CD4-positive, alpha-beta T cell (primary cell): ENCODE measurements around the gene GRM2. TPM values are rescaled to one million over a fixed set of nuclear protein-coding genes. Genes with fewer than 3 reads are reported as not detected.

Experiments used
- ATAC-seq: fragments of 200-7000 bp; cut with Tn5 transposase; one replicate; pipeline ENCODE4 v1.10.0; 2022; ENCODE audit warnings: mild to moderate bottlenecking; ENCODE audit not compliant: poor library complexity
- CTCF ChIA-PET: fragments of 350-600 bp; sonication (Branson Sonifier 250); formaldehyde crosslinking; loops from one replicate; lab custom pipeline; 2021; ENCODE audit warnings: antibody characterized with exemption, inconsistent platforms; lab: Charles Lee
- POLR2A ChIA-PET: fragments of 350-600 bp; sonication (Branson Sonifier 250); formaldehyde crosslinking; loops from one replicate; lab custom pipeline; 2021; ENCODE audit warnings: antibody characterized with exemption, inconsistent platforms; lab: Charles Lee
- DNase-seq, 14 experiments: peaks; one replicate each; pipeline ENCODE4 v3.0.0-alpha.2; 2013 to 2020; ENCODE audit warnings: mixed read lengths in 2 of 14
- H3K27ac ChIP-seq, 2 donors: one replicate each; pipeline versions ENCODE4 v1.5.1 to v1.7.0; 2013; ENCODE audit warnings: low read length in 2 of 2, low read depth in 1 of 2, mild to moderate bottlenecking in 1 of 2
- H3K27me3 ChIP-seq, 2 experiments: 1 replicate in 1 of 2; 2 replicates in 1 of 2; pipeline versions ENCODE4 v1.6.1 to v1.7.0; 2013; ENCODE audit warnings: low read length in 2 of 2, control low read depth in 1 of 2, mild to moderate bottlenecking in 1 of 2, moderate library complexity in 1 of 2; ENCODE audit not compliant: insufficient read depth in 2 of 2, control insufficient read depth in 1 of 2
- H3K36me3 ChIP-seq: one replicate; pipeline ENCODE4 v1.6.1; 2013; ENCODE audit warnings: low read length, control low read depth; ENCODE audit not compliant: insufficient read depth
- H3K4me1 ChIP-seq: one replicate; pipeline ENCODE4 v1.6.1; 2013; ENCODE audit warnings: low read length, control low read depth; ENCODE audit not compliant: insufficient read depth
- H3K4me3 ChIP-seq: one replicate; pipeline ENCODE4 v1.5.1; 2013; ENCODE audit warnings: mild to moderate bottlenecking, low read length, moderate library complexity
- H3K9me3 ChIP-seq, 2 experiments: 1 replicate in 1 of 2; 2 replicates in 1 of 2; pipeline versions ENCODE4 v1.6.1 to v1.7.0; 2013; ENCODE audit warnings: low read length in 2 of 2, mild to moderate bottlenecking in 2 of 2, control low read depth in 1 of 2, moderate library complexity in 1 of 2; ENCODE audit not compliant: control insufficient read depth in 1 of 2, insufficient read depth in 1 of 2
- H3K27ac Mint-ChIP-seq: one replicate; pipeline ENCODE4 v1.8.0; 2020; ENCODE audit warnings: mixed read lengths
- H3K27me3 Mint-ChIP-seq: one replicate; pipeline ENCODE4 v1.8.0; 2021; ENCODE audit warnings: mixed read lengths
- H3K36me3 Mint-ChIP-seq: one replicate; pipeline ENCODE4 v1.8.0; 2021; ENCODE audit warnings: low read depth, mixed read lengths
- H3K4me1 Mint-ChIP-seq: one replicate; pipeline ENCODE4 v1.8.0; 2021; ENCODE audit warnings: low read depth, mixed read lengths
- H3K4me3 Mint-ChIP-seq: one replicate; pipeline ENCODE4 v1.8.0; 2020; ENCODE audit warnings: mild to moderate bottlenecking, mixed read lengths
- H3K9me3 Mint-ChIP-seq: one replicate; pipeline ENCODE4 v1.8.0; 2020; ENCODE audit warnings: mixed read lengths
- CTCF ChIP-seq: fragments of 200-600 bp; IDR thresholded peaks from one replicate; pipeline ENCODE4 v1.8.0; 2022; ENCODE audit warnings: antibody characterized with exemption, mild to moderate bottlenecking
- intact Hi-C, 2 experiments: fragments of 100-400 bp; cut with DNase I in 1 of 2; cut with micrococcal nuclease in 1 of 2; formaldehyde crosslinking; loops; one replicate each; pipeline versions ENCODE4 v1.15.1 to v1.9.0; 2023 to 2025; cut with DNase I, micrococcal nuclease
- total RNA-seq, 174 experiments: library from RNA in 2 of 174; stranded (reverse) in 2 of 174; gene quantifications; one replicate each; pipeline ENCODE4 v1.2.3 and lab custom pipeline; 2021 to 2026

The GRM2 gene
- total RNA-seq, 2 experiments from 2014 or later = 4.1 to 4.2 TPM

GRCh38 chr3:51671734-51672475 lies 35.0 kb upstream of the GRM2 start:
- Histone ChIP-seq H3K36me3 (peaks cover 24% of the 10 kb centered on the region), H3K27me3 (no peaks in the 10 kb centered on the region), H3K4me1 (peaks cover 76% of the 10 kb centered on the region), H3K4me3 (peak overlapping the region; percentile 98), H3K27ac (peak overlapping the region; percentile 83 to 91), H3K9me3 (no peaks in the 10 kb centered on the region)
- intact Hi-C loops = loop anchor here (1.0 to 5.0 kb wide), 6 partner anchors 14 to 1305 kb away; partner anchors contain the start of genes C3orf18 (in 1 of the 2), DUSP7 (in 1 of the 2), HEMK1 (in 1 of the 2) and MANF (in 1 of the 2)
- no peaks in the 10 kb centered on the region for H3K27me3 Mint-ChIP-seq
- TF ChIP-seq CTCF = no peak
- ATAC-seq (peak; percentile 30), DNase-seq (peak in 13 of 14 experiments; percentile 27 to 74 (median 40))
- POLR2A ChIA-PET = interaction anchor here (1.2 to 8.2 kb wide), 6 partner anchors 10 to 287 kb away, joined by 3 to 121 read pairs (median 12); partner anchors contain the start of genes DCAF1, MANF and RAD54L2
- peak overlapping the region; percentile 94 for H3K4me3 Mint-ChIP-seq
- no peaks in the 10 kb centered on the region for H3K9me3 Mint-ChIP-seq
- peaks cover 80% of the 10 kb centered on the region for H3K4me1 Mint-ChIP-seq
- CTCF ChIA-PET = interaction anchor here (0.9 to 7.5 kb wide), 5 partner anchors 10 to 1056 kb away, joined by 3 to 113 read pairs (median 9); no protein-coding TSS in a partner anchor
- H3K27ac Mint-ChIP-seq = peak overlapping the region; percentile 97
- H3K36me3 Mint-ChIP-seq = peaks cover 37% of the 10 kb centered on the region

GRCh38 chr3:51673181-51673801 lies 33.6 kb upstream of the GRM2 start:
- Histone ChIP-seq H3K4me1 (peaks cover 89% of the 10 kb centered on the region), H3K36me3 (peaks cover 29% of the 10 kb centered on the region), H3K9me3 (no peaks in the 10 kb centered on the region), H3K27ac (no peak overlapping the region), H3K27me3 (no peaks in the 10 kb centered on the region), H3K4me3 (no peak overlapping the region)
- H3K4me3 Mint-ChIP-seq = peak overlapping the region; percentile 91
- H3K9me3 Mint-ChIP-seq = no peaks in the 10 kb centered on the region
- ChIA-PET CTCF (interaction anchor here (0.7 to 7.5 kb wide), 3 partner anchors 8 to 171 kb away, joined by 3 to 113 read pairs (median 11); no protein-coding TSS in a partner anchor), POLR2A (interaction anchor here (3.2 to 8.2 kb wide), 3 partner anchors 8 to 173 kb away, joined by 10 to 121 read pairs (median 65); partner anchors contain the start of gene DCAF1)
- peaks cover 44% of the 10 kb centered on the region for H3K36me3 Mint-ChIP-seq
- no peak for DNase-seq
- peaks cover 91% of the 10 kb centered on the region for H3K4me1 Mint-ChIP-seq
- intact Hi-C loops = loop anchor here (2.0 to 5.0 kb wide), 5 partner anchors 286 to 1306 kb away; partner anchors contain the start of genes C3orf18 (in 1 of the 2), DUSP7 (in 1 of the 2), HEMK1 (in 1 of the 2) and MANF (in 1 of the 2)
- no peak for ATAC-seq
- peak overlapping the region; percentile 97 for H3K27ac Mint-ChIP-seq
- TF ChIP-seq CTCF = no peak
- H3K27me3 Mint-ChIP-seq = no peaks in the 10 kb centered on the region
